Heart right ventricle (tissue), 16 donors: ENCODE results near the gene CTNNA1. TPM values are rescaled to one million over a fixed set of nuclear protein-coding genes. Genes with fewer than 3 reads are reported as not detected.

Source experiments
- ATAC-seq, 8 donors: fragments of 200-7000 bp; cut with Tn5 transposase; one replicate each; pipeline ENCODE4 v1.9.1; 2020; ENCODE audit warnings: mild to moderate bottlenecking in 8 of 8, moderate library complexity in 8 of 8, moderate number of reproducible peaks in 1 of 8
- DNase-seq, 2 donors: peaks; one replicate each; pipeline ENCODE4 v3.0.0-alpha.2; 2020
- H3K27ac ChIP-seq, 10 donors: fragments of 200-600 bp; sonication (generic) in 2 of 10; one replicate each; pipeline versions ENCODE4 v1.5.0 to v1.8.0; 2020 to 2022; ENCODE audit warnings: mild to moderate bottlenecking in 3 of 10
- H3K27me3 ChIP-seq, 7 donors: fragments of 200-600 bp; one replicate each; pipeline ENCODE4 v1.8.0; 2021 to 2022; ENCODE audit warnings: mild to moderate bottlenecking in 2 of 7
- H3K36me3 ChIP-seq, 9 donors: fragments of 200-600 bp; sonication (generic) in 1 of 9; one replicate each; pipeline versions ENCODE4 v1.5.0 to v1.8.0; 2020 to 2022; ENCODE audit warnings: mild to moderate bottlenecking in 2 of 9
- H3K4me1 ChIP-seq, 9 donors: fragments of 200-600 bp; sonication (generic) in 1 of 9; one replicate each; pipeline versions ENCODE4 v1.5.0 to v1.8.0; 2020 to 2022; ENCODE audit warnings: mild to moderate bottlenecking in 4 of 9
- H3K4me3 ChIP-seq, 10 donors: fragments of 200-600 bp; sonication (generic) in 2 of 10; one replicate each; pipeline versions ENCODE4 v1.5.0 to v1.8.0; 2020 to 2022; ENCODE audit warnings: mild to moderate bottlenecking in 7 of 10, moderate library complexity in 2 of 10
- H3K9me3 ChIP-seq, 11 donors: fragments of 200-600 bp in 10 of 11; sonication (generic) in 2 of 11; one replicate each; pipeline versions ENCODE4 v1.5.0 to v1.8.0; 2013 to 2022; ENCODE audit warnings: mild to moderate bottlenecking in 2 of 11, control low read depth in 1 of 11, moderate library complexity in 1 of 11
- WGBS, 2 donors: extraction: QIAGEN DNeasy Blood & Tissue Kit; methylation state at CpG; one replicate each; pipeline ENCODE4 v1.1.7; 2013; ENCODE audit warnings: inconsistent platforms in 1 of 2; 5-methylcytosine and 5-hydroxymethylcytosine counted together
- intact Hi-C, 10 donors: fragments of 100-400 bp; cut with DNase I; formaldehyde crosslinking; loops; one replicate each; pipeline versions ENCODE4 v1.11.1 to v1.14.2; 2022
- polyA plus RNA-seq, 2 donors: library from polyadenylated mRNA; stranded (reverse); fragments of 200-250 nt; gene quantifications; one replicate each; pipeline ENCODE4 v1.2.3, GENCODE V29; 2013
- total RNA-seq, 10 donors: library from RNA; stranded (reverse); fragmentation: NEBNext Ultra II Directional in 3 of 10; extraction: Animal tissue kit (Norgen Biotek cat#: 25700) in 3 of 10; gene quantifications; one replicate each; pipeline versions ENCODE4 v1.2.1 to v1.2.4, GENCODE V29; 2021 to 2023
- TF ChIP-seq, protein P1 (sequence below), 9 donors: fragments of 200-600 bp; sonication (generic) in 2 of 9; IDR thresholded peaks; one replicate each; pipeline versions ENCODE4 v1.5.0 to v1.8.0; 2021 to 2022; ENCODE audit warnings: antibody characterized with exemption in 9 of 9, mild to moderate bottlenecking in 5 of 9, moderate library complexity in 1 of 9
- donor health status: Arrhythmogenic right ventricular cardiomyopathy.
- donor health status: ischemic (EF 13 %, LVEDD 7.1; RV severe dilation, severe dysfunction).
- donor health status: healthy with polysubstance abuse.
- donor health status: DM: no; HTN: yes; CAD: no.
- donor health status: DM: no; HTN: no; CAD: no.
- donor health status: ischemic (EF 25% LVEDD 6.9; RV normal size, moderate dysfunction).
- donor health status: ischemic (EF 25% LVEDD 5.7; RV mildly dilated, moderate dysfunction).
- donor health status: healthy.
- donor health status: DM: yes; HTN: yes; CAD: no.
- donor health status: Ischemic cardiomyopathy.
- donor health status: ischemic (EF 35%, LVEDD 5.7; RV mildly dilated, moderate dysfunction).
- donor health status: nonischemic (EF 11% LVEDD 7.7; RV severe dilation, severe dysfunction).
- donor health status: DM: yes; HTN: yes; CAD: no.
- donor health status: PGD.
- donor health status: ischemic (EF 29% LVEDD 5.4; RV normal size, mild dysfunction).
- donor health status: nonischemic (EF 23%, LVEDD 6.1; RV moderate dilation, normal function).

Gene CTNNA1
- total and polyA plus RNA-seq, 12 donors, result 128 to 416 (median 379) TPM

DNA sequence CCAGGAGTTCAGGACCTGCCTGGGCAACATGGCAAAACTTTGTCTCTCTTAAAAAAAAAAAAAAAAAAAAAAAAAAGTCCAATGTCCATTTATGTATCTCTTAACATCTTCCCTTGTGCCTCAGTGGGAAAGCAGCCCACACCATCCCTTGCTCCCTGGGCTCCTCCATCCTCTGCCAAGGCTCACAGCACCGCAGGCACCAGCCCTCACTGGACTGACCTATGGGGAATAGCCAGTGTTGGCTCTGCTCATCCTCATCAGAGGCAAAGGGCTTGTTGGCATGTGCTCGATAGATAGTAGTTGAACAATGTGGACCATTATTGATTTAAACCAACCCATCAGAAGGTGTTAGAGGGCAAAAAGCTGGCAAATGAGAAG, 183.7 kb downstream of the CTNNA1 start:
- Histone ChIP-seq H3K4me1 (peaks cover 0 to 23% (median 17%) of the 10 kb centered on the region in 9 donors), H3K27ac (peak overlapping the region in 6 of 10 donors; percentile 20 to 71 (median 48)), H3K27me3 (no peaks in the 10 kb centered on the region), H3K36me3 (peaks cover 0 to 47% (median 22%) of the 10 kb centered on the region in 9 donors), H3K9me3 (no peaks in the 10 kb centered on the region), H3K4me3 (no peak overlapping the region)
- ATAC-seq (peak in 5 of 8 donors; percentile 11 to 33 (median 29)), DNase-seq (no peak)
- TF ChIP-seq, protein P1, sequence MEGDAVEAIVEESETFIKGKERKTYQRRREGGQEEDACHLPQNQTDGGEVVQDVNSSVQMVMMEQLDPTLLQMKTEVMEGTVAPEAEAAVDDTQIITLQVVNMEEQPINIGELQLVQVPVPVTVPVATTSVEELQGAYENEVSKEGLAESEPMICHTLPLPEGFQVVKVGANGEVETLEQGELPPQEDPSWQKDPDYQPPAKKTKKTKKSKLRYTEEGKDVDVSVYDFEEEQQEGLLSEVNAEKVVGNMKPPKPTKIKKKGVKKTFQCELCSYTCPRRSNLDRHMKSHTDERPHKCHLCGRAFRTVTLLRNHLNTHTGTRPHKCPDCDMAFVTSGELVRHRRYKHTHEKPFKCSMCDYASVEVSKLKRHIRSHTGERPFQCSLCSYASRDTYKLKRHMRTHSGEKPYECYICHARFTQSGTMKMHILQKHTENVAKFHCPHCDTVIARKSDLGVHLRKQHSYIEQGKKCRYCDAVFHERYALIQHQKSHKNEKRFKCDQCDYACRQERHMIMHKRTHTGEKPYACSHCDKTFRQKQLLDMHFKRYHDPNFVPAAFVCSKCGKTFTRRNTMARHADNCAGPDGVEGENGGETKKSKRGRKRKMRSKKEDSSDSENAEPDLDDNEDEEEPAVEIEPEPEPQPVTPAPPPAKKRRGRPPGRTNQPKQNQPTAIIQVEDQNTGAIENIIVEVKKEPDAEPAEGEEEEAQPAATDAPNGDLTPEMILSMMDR (IDR thresholded peaks at IDR 0.05), result no peak
- 44 to 75% methylated on average over 2 of the region's 2 CpGs for WGBS, 2 donors
- intact Hi-C loops, result no loop called here

GRCh38 chr5:138937392-138938387, 184.5 kb downstream of the CTNNA1 start:
- WGBS, 2 donors, result 88% methylated on average over 25 of the region's 25 CpGs
- Histone ChIP-seq H3K9me3 (no peaks in the 10 kb centered on the region), H3K4me3 (no peak overlapping the region), H3K27ac (peak overlapping the region in 5 of 10 donors; percentile 33 to 71 (median 54)), H3K36me3 (peaks cover 0 to 41% (median 14%) of the 10 kb centered on the region in 9 donors), H3K4me1 (peaks cover 0 to 30% (median 17%) of the 10 kb centered on the region in 9 donors), H3K27me3 (no peaks in the 10 kb centered on the region)
- TF ChIP-seq, protein P1 (IDR thresholded peaks at IDR 0.05), result no peak
- ATAC-seq (peak in 7 of 8 donors; percentile 3 to 56 (median 17)), DNase-seq (no peak)
- intact Hi-C loops, result no loop called here

DNA sequence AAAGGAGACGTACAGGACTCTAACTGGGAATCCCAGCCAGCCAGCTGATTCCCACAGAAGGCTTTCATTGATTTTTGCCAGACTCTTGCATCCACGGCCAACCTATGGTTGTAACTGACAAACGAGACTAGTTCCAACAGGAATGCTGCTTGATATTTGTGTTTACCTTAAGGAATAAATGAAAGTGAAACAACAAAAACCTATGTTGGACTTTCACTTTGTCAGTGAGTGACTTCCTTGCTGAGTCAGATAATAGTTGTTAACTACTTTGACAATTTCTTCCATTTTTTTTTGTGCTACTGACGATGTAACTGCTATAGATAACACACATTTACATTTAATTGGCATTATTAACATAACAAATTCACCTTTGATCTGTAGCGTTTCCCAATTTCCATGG, 185.3 kb downstream of the CTNNA1 start:
- 75 to 84% methylated on average over 5 of the region's 5 CpGs for WGBS, 2 donors
- H3K4me3 ChIP-seq, result no peak overlapping the region
- peaks cover 0 to 33% (median 6%) of the 10 kb centered on the region in 9 donors for H3K36me3 ChIP-seq
- peaks cover 0 to 33% (median 17%) of the 10 kb centered on the region in 9 donors for H3K4me1 ChIP-seq
- ATAC-seq, result no peak
- DNase-seq, result no peak
- H3K9me3 ChIP-seq, result no peaks in the 10 kb centered on the region
- no peaks in the 10 kb centered on the region for H3K27me3 ChIP-seq
- H3K27ac ChIP-seq, result no peak overlapping the region
- intact Hi-C loops, result no loop called here
- TF ChIP-seq, protein P1 (IDR thresholded peaks at IDR 0.05), result no peak

DNA sequence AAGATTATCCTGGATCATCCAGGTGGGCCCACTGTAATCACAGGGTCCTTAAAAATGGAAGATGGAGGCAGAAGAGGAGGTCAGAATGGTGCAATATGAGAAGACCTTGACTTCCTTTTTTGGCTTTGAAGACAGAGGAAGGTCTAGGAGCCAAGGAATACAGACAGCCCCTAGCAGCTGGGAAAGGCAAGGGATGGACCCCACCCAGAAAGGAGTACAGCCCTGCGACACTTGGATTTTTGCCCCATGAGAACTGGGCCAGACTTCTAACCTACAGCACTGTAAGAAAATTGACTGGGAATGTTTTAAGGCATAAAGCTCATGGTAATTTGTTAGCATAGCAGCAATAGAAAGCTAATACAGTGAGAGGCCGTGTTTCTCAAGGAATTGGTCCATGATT, 188.8 kb downstream of the CTNNA1 start:
- intact Hi-C loops, result no loop called here
- TF ChIP-seq, protein P1 (IDR thresholded peaks at IDR 0.05), result no peak
- Histone ChIP-seq H3K9me3 (no peaks in the 10 kb centered on the region), H3K4me1 (peaks cover 0 to 24% (median 7%) of the 10 kb centered on the region in 9 donors), H3K27ac (no peak overlapping the region), H3K4me3 (no peak overlapping the region), H3K36me3 (peaks cover 0 to 18% (median 0%) of the 10 kb centered on the region in 9 donors), H3K27me3 (no peaks in the 10 kb centered on the region)
- 73 to 85% methylated on average over 2 of the region's 2 CpGs for WGBS, 2 donors
- no peak for DNase-seq
- ATAC-seq, result no peak
